NCI-H1092 (cell line): ENCODE data around the gene MTMR6.
"Not testable (repeated sequence)": the region's sequence is repeated elsewhere in the genome, so short reads cannot be mapped to it uniquely, and the experiment has no call there.

ENCODE experiments used
- DNase-seq: peaks from one replicate; lab custom pipeline; 2025; lab: John Stamatoyannopoulos, UW

Gene MTMR6

DNA sequence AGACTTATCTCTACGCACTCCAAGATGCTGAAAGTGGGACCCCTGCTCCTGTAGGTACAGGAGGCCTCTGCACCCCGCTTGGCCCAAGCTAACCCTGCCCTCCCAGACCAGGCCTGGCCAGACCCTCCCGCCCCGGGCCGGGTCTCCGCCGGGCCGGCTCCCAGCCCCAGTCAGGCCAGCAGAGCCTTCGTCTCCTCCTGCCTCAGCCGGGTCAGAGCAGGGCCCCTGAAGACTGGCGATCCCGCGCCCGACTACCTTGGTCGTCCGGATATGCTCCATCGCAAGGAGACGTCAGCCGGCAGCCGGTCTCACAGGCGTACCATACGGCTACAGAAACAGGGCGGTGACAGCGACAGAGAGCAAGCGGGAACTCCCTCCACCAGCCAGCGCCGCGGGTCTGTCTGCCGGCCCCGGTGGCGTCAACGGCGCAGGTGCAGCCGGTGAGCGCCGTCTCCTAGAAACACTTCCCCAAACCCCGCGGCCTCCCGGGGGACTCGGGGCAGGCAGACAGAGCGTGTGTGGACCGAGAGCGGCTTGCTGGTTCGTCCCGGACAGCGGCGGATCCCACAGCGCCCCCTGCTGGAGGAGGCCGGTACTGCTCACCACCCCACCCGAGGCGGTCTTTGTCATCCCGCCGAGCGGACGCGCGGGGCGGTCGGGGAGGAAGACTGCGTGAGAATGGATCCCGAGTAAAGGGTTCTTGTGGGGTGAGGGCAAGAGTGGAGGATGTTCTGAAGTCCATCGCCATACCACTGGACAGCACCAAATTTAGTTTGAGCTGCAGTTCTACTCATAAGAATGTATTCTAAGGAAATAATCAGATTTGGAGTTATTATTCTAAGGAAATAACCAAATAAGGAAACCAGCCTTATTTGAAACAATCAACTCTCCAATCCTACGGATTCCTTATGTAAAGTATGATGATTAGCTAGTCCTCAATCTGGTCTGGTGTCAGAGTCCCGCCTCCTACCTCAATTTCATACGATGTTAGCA is at the start of gene MTMR6:
TSS of gene MTMR6 (minus strand) at position 520 of the 993 bp plus-strand sequence. CDS start at position 279, 241 bp downstream.
- DNase-seq: peak; percentile 91

DNA sequence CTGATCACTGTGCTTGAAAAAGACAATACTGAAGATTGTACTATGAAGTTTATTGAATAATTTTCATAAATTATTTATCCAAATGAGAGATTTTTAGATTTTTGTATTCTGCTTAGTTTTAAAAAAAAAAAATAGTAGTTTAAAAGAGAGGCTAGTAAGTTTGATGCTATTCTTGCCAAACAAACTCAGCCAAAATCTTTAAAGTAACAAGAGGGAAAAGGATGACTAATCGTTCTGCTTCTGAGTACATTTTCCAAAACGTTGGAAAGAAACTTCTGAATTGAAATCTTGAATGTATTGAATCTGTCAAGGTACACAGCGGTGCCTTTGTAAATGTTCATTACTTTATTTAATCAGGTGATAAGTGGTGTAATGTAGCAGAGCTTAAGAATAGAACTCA is 48.6 kb upstream of the MTMR6 start:
- no peak for DNase-seq

DNA sequence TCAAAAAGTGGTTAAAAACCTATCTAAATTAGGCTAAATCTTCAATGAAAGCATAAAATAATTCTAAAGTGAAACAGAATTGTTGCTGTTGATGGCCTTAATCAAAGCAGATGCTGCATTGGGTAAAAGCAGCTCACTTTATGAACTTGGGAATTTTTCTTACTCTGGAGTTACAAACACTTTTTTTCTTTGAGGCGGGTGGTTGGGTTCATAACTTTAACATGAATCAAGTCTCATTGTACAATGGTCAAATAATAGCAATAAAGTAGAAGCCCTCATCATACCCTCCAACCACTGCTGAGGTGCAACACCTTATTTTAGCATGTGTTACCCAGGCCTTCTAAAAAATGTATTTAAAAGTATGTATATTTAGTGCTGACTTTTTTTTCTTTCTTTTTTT is 43.3 kb upstream of the MTMR6 start:
- no peak for DNase-seq

DNA sequence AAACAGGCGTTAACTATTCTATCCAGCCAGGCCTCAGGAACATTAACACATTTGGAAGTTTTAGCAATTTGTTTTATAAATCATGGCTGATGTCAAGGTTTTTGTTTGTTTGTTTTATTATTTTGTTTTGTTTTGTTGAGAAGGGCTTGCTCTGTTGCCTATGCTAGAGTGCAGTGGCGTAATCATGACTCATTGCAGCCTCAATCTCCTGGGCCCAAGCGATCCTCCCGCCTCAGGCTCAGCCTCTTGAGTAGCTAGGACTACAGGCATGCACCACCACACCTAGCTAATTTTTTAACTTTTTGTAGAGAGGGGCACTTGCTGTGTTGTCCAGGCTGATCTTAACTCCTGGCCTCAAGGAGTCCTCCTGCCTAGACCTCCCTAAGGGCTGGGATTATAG is 42.4 kb upstream of the MTMR6 start:
- no peak for DNase-seq

DNA sequence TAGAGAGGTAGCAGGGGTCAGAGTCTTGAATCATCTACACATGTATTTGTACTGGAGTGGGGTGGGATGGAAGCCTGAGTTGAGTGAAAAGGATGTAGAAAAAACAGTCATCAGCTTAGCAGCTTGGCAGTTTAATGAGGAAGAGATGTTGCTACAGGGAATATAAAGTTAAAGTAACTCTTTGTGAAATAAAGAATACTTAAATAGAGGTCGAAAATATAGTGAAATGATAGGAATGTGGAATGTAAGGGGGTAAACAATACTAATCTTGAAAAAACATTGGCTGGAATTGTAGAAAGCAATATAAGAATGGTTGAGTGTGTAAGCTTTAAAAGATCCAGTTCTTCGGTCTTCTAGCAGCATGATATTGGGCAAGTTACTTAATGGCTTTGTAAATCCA is 36.8 kb upstream of the MTMR6 start:
- no peak for DNase-seq

DNA sequence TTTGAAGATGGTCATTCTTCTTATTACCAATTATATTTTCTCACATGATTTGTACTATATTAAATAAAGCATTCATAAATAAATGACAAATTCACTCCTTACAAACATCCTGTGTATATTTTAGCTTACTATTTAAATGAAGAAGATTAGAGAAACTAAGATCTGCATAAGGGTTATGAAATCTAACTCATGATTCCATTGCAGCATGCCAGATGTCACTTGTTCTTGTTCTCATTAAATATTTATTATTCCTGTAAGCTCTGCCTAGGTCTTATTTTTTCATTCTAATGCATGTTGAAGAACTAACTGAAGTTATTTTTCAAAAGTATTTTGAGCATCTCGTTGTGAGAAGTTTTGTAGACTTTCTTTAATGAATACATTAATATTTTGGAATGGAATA is 32.5 kb upstream of the MTMR6 start:
- DNase-seq: no peak

DNA sequence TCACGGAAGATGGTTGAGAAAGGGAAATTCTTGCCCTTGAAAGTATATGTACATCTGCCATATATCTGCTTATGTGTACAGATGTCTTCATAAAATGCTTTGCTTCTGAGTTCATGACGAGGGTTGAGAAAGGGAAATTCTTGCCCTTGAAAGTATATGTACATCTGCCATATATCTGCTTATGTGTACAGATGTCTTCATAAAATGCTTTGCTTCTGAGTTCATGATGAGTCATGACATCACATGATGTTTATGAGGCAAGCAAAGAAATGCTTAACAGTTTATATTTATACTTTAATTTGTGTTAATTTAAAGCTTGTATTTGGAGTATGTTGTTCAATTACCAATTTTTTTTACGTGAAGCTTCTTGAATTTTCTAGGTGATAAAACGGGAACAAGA is 31.7 kb upstream of the MTMR6 start:
- not testable (repeated sequence) for DNase-seq

DNA sequence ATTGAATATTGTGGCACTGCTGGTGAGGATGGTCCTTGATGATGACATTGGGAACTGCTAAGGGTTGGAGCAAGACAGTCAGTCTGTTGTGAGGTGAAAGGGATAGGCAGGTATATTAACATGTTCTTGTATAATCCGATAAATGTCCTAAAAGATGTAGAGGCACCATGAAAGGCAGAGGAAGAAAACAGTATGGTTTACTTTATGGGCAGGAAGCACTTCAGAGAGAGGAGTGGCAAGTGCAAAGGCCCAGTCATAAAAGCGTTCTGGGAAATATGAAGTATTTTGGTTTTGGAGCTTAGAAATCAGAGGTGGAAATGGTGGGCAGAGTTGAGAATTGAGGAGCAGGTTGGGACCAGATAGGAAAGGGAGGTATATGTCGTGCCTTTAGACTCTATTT is 23.6 kb upstream of the MTMR6 start:
- DNase-seq: no peak

DNA sequence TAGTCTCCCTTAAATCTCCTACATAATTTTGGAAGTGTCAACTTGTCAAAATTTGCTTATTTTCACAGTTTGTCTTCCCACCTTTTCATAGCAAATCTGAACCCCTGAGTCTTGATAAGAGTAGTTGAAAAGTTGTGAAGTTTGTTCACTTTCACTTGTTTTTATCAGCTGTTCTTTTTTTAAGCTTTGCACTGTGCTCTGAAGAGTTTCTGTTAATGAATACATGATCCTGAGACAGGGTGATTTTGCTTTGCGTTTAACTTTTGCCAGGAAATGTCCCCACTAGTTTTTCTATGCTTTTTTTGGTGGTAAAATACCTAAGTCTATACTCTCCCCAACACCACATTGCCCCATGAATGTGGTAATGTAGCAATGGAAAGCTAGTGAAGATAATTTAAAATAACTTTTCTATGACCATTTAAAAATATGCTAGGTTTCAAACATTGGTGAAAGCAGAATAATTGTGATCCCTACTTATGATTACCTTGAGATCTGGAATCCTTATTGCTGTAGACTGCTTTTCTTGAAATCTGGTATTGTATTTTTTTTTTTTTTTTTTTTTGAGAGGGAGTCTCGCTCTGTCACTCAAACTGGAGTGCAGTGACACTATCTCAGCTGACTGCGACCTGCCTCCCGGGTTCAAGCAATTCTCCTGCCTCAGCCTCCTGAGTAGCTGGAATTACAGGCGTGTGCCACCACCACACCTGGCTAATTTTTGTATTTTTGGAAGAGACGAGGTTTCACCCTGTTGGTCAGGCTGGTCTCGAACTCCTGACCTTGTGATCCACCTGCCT is 19.6 kb upstream of the MTMR6 start:
- no peak for DNase-seq

DNA sequence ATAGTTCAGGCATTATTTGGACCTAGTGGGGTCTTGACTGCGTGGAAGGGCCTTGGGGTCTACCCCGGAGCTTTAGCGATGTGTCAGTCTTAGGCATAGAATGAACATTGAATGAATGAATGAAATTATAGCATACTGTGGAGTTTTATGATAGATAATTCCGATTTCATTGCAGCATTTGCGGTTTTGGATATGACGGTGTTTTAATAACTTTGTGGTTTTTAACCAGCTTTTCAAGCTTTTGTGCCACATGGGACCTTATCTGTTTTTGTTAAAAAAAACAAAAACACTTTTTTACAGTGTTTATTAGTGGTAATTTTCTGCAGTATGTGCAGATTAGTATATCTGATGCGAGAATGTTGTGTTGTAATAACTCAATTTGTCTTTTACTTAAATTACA is 14.8 kb upstream of the MTMR6 start:
- DNase-seq: no peak

DNA sequence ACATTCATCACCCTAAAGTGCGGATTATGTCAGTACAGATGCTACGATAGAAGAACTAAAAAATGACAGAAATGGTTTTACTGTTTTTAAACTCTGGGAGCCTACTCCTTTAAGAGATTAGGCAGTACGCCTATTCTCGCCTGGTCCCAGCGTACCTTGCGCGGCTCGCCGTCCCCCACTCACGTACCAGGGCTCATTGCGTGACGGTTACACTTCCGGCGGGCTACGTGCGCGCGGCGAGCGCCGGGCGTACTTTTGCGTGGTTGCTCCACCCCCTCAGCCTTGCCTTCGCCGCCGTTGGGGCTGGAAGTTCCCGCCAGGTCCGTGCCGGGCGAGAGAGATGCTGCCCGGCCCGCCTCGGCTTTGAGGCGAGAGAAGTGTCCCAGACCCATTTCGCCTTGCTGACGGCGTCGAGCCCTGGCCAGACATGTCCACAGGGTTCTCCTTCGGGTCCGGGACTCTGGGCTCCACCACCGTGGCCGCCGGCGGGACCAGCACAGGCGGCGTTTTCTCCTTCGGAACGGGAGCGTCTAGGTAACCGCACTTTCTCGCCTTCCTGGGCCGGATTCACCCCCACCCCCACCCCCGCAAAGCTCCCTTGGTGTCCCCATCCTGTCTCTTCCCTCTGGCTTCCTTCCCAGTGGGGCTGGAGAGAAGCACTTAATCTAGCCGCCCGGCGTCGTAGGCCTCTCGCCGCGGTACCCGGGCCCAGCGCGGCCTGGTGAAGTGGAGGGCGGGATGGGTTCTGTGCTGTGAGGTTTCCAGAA is 14.2 kb upstream of the MTMR6 start, which contains the start of gene NUP58:
TSS of gene NUP58 (plus strand) at position 279 of the 767 bp plus-strand sequence. CDS start at position 428, 149 bp downstream.
- DNase-seq: peak; percentile 93

DNA sequence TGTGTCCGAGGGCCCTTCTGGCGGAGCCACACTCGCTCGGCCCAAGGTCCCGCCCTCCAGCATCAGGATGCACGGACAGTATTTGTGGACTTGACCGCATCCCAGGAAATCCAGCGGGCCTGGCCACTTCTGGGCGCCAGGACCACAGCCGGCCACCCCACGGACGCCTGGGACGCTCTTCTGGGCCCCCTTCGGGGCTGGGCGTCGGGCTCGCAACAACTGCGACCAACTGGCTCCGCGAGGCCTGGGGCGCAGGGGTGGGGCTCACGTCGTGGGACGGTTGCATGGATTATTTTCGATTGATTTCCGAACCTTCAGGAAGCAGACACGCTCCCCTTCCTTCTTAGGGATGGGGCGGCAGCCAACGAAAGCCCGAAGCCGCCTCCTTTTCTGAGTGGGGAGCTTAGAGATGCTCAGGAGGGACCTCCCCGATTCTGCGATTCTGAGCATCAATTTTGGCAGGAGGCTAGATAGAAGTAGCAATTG is 13.6 kb upstream of the MTMR6 start:
- no peak for DNase-seq

DNA sequence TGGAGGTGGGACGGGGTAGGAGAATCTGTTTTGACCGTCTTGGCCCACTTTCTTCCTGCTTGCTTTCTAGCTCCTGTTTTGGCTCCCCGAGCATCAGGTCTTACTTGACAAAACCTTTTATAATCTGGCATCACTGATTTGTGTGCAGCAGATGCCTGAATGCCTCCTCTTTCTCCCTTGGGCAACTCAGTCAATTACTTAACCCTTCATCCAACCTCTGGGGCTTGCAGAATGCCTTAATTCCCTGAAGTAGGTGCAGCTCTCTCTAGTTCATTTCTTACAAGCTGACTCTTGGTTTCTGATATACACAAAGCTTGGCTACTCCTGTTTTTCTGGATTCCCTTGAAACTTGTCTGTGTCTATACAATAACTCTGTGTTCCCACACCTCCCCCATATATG is 8.4 kb upstream of the MTMR6 start:
- DNase-seq: no peak

DNA sequence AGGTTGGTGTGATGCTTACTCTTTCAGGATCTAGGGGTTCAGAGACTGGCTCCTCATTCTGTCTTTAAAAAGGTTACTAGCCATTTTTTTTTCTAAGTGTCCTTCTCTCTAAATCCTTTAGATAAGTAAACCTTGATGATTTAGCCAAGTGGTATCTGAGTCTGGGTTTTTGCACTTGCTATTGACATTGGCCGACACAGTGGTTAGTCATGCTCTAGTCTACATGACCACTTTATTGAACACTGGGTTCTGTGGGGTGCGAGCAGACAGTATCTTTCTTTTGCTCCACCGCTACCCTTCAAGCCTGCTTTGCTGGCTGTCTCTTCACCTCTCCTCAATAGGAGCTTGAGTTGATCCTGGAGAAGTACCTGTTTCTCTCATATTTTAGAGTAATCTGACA is 7.9 kb upstream of the MTMR6 start:
- DNase-seq: no peak

DNA sequence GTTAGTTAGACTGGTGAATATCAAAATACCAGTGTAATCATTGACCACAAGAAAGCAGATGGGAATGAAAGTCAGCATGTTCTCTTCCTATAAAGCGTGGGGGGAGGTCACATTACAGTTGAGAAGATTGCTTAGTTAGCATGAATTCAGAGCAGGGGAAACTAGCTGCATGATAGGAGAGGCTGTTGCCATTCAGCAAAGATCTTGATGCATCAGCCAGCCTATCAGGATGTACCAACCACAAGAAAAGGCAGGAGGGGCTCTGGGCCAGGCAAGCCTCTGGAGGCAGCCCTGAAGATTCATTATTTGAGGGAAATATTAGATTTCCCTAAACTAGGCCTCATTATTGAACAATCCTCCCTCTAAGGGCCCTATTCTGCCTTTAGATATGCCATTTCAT is 5.0 kb upstream of the MTMR6 start:
- DNase-seq: peak; percentile 10

DNA sequence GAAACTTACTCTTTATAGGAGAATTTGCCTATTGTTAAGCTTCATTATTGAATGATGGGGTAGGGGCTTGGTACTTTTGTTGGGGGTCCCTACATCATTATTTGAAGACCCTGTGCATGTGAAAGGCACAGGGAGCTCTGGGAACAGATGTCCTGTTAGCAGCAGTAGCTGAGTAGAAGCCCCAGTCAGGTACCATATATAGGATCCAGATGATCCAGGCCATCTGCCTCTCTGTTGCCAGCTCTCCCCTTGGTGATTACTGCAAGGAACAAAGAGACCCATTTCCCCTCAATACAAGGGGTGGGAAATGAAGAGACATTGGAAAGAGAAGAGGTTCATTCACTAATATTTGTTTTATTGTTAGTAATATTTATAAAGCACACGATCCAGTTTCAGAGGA is 4.4 kb upstream of the MTMR6 start:
- no peak for DNase-seq

DNA sequence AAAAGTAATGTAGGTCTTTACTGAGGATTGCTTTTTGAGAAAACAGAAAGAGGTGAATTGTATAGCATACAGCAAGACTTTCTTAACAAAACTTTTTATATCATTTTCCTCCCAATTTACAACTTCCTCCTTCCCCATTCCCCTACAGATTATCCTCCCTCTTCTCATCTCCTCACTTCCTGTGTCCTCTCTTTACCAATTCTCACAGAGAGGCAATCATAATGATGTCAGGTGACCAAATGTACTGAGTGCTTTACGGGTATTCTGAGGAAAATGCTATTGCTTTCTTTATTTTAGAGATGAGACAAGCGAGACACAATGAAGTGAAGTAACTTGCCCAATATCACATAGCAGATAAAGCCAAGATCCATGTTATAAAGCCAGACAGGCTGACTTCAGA is 1.7 kb upstream of the MTMR6 start:
- DNase-seq: no peak

DNA sequence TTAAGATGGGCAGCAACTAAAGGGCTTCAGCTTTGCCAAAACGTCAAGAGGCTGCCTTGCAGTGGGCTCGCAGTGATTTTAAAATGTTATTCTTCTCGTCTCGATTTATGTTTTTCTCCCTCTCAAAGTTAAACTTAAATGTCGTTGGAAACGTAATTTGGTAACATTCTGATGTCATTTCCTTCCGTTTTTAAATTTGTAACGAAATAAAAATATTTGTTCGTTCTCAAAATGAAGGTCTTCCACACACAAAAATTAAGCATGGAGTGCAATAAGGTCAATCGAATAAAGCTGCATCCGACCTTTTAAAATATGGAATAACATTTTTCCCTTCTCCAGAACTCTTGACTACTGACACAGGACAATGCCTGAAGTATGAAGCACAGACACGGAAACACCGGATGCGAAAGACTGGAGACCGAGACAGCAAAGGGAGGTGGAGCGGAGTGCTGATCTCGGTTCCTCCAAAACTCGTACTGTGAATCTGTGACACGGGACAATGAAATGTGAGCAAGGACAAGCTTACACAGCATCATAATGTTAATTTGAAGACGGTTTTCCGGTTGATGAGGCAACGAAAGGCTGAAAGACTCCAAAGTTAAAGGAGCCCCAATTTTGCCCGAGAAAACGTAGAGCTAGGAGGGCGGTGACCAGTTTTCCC is 850 bp downstream of the MTMR6 start:
- no peak for DNase-seq

DNA sequence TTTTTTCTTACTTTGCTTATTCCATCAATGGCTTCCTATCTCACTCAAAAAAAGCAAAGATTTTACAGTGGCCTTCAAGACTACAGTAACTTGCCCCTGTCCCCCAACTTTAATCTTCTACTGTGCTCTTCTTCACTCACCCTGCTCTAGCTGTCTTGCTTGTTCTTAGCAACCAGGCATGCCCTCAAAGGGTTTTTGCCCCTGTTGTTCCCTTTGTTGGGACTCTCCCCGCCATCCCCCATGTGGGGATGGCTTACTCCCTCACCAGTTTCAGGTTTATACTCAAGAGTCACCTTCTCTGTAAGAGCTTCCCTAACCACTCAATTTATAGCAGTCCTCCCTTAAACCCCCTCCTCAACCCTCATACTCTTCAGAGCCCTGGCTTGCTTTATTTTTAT is 5.4 kb downstream of the MTMR6 start:
- no peak for DNase-seq

DNA sequence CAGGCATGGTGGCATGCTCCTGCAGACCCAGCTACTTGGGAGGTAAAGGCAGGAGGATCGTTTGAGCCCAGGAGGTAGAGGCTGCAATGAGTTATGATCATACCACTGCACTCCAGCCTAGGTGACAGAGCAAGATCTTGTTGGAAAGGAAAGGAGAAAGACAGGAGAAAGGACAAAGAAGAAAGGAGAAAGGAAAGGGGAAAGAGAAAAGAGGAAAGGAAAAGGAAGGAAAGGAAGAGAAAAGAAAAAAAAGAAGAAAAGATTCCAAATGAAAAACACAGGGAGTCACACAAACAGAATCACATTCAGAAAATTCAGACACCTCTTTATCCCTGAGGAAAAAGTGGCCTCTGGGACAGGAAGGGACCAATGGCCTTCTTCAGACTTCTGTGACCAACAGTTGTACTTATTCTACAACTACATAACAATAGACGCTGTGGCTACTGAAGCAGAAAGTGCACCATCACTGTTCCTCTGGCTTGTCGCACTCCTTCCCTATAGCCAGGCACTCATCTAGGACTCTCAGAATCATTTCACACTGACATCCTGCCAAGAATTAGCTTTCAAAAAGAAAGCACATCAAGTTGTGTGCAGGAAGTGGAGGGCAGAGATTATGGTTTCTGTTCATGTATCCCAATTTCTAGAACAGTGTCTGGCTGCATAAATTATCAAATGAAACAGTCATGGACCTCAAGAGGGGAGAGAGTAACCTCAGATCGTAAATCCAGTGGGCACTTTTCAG is 5.9 kb downstream of the MTMR6 start:
- no peak for DNase-seq

DNA sequence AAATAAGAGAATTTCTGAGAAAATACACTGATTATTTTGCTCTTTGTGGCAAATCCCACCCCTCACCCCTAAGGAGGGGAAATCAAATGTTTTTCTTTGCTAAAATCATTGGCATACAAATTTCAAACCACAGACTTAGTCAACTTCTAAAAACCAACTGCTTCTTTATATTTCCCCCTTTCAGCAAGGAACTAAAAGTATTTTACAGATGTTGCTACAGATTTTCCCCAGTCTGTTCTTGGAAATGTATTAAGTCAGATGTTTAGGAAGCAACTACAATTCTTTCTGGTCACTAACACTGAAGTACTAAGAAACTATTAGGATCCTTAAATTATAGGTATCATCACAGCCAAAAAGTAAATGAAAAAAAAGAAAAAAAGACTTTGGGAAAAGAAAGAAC is 6.9 kb downstream of the MTMR6 start:
- DNase-seq: no peak
